HEK293 (cell line): Measurements from ENCODE around the gene PAK1.
A peak's percentile ranks its signal among the peaks of the same experiment; 100 is the strongest.

Experiments
- CTCF ChIA-PET: fragments of 350-600 bp; formaldehyde crosslinking; extraction: SDS; loops from one replicate; lab custom pipeline; 2021; ENCODE audit warnings: antibody characterized with exemption; lab: Yijun Ruan, JAX
- POLR2A ChIA-PET: fragments of 300-600 bp; formaldehyde crosslinking; extraction: SDS; loops from one replicate; lab custom pipeline; 2020; ENCODE audit warnings: antibody characterized with exemption, inconsistent platforms; lab: Yijun Ruan, JAX
- H3K27ac ChIP-seq: fragments of 200-500 bp; sonication (Bioruptor generic); 2 replicates; pipeline ENCODE4 v1.5.1; 2014; ENCODE audit warnings: low read depth, low read length, control low read depth, inconsistent platforms; ENCODE audit errors: extremely low read depth
- H3K36me3 ChIP-seq, 2 experiments: fragments of 200-500 bp in 1 of 2; sonication (Bioruptor generic) in 1 of 2; 1 replicate in 1 of 2; 2 replicates in 1 of 2; pipeline ENCODE4 v1.5.1; 2014 to 2017; ENCODE audit warnings: inconsistent platforms in 2 of 2, low read length in 2 of 2; ENCODE audit not compliant: control insufficient read depth in 2 of 2, insufficient read depth in 1 of 2
- H3K4me1 ChIP-seq: fragments of 200-500 bp; sonication (Bioruptor generic); 2 replicates; pipeline ENCODE4 v1.5.1; 2014; ENCODE audit warnings: mild to moderate bottlenecking, low read length, inconsistent platforms; ENCODE audit not compliant: control insufficient read depth, insufficient read depth
- H3K4me3 ChIP-seq: 2 replicates; pipeline ENCODE4 v1.5.1; 2011; ENCODE audit warnings: low read depth, mild to moderate bottlenecking, control low read depth, low read length, moderate library complexity
- H3K9me3 ChIP-seq: fragments of 200-500 bp; sonication (Bioruptor generic); 2 replicates; pipeline ENCODE4 v1.5.1; 2014; ENCODE audit warnings: low read depth, low read length, inconsistent platforms; ENCODE audit not compliant: control insufficient read depth, insufficient read depth
- BCL11B ChIP-seq: fragments of 450-650 bp; formaldehyde crosslinking; IDR thresholded peaks from 2 replicates; pipeline ENCODE4 v1.5.1; 2016; ENCODE audit warnings: low read depth, missing biosample characterization, missing genetic modification characterization
- GLIS1 ChIP-seq: fragments of 450-650 bp; formaldehyde crosslinking; IDR thresholded peaks from 2 replicates; pipeline ENCODE4 v1.5.1; 2016; ENCODE audit warnings: missing biosample characterization, missing genetic modification characterization
- IKZF3 ChIP-seq: fragments of 450-650 bp; IDR thresholded peaks from 2 replicates; pipeline ENCODE4 v1.5.0; 2018; ENCODE audit warnings: missing biosample characterization, mild to moderate bottlenecking, missing genetic modification characterization, moderate library complexity
- PRDM1 ChIP-seq: fragments of 450-650 bp; formaldehyde crosslinking; IDR thresholded peaks from 2 replicates; pipeline ENCODE4; 2016; ENCODE audit warnings: missing biosample characterization, missing genetic modification characterization
- SP2 ChIP-seq: fragments of 450-650 bp; formaldehyde crosslinking; IDR thresholded peaks from 2 replicates; pipeline ENCODE4 v1.5.1; 2016; ENCODE audit warnings: missing biosample characterization, missing genetic modification characterization
- ZBTB1 ChIP-seq: fragments of 450-650 bp; formaldehyde crosslinking; IDR thresholded peaks from 2 replicates; pipeline ENCODE4 v1.5.1; 2016; ENCODE audit warnings: missing biosample characterization, missing genetic modification characterization
- ZBTB17 ChIP-seq: fragments of 450-650 bp; formaldehyde crosslinking; IDR thresholded peaks from 2 replicates; pipeline ENCODE4 v1.5.1; 2016; ENCODE audit warnings: missing biosample characterization, missing genetic modification characterization
- ZBTB7A ChIP-seq: fragments of 450-650 bp; formaldehyde crosslinking; IDR thresholded peaks from 2 replicates; pipeline ENCODE4 v1.5.1; 2016; ENCODE audit warnings: low read depth, missing biosample characterization, missing genetic modification characterization
- ZFHX2 ChIP-seq: fragments of 450-650 bp; formaldehyde crosslinking; conservative IDR thresholded peaks from 2 replicates; pipeline ENCODE4 v1.5.1; 2016; ENCODE audit warnings: missing biosample characterization, missing genetic modification characterization
- ZFP69B ChIP-seq: fragments of 450-650 bp; formaldehyde crosslinking; IDR thresholded peaks from 2 replicates; pipeline ENCODE4 v1.5.1; 2016; ENCODE audit warnings: missing biosample characterization, missing genetic modification characterization
- ZNF19 ChIP-seq: fragments of 450-650 bp; formaldehyde crosslinking; IDR thresholded peaks from 2 replicates; pipeline ENCODE4; 2016; ENCODE audit warnings: missing biosample characterization, missing genetic modification characterization, low read depth
- ZNF266 ChIP-seq: fragments of 450-650 bp; formaldehyde crosslinking; IDR thresholded peaks from 2 replicates; pipeline ENCODE4 v1.5.1; 2016; ENCODE audit warnings: missing biosample characterization, missing genetic modification characterization, low read depth
- ZNF292 ChIP-seq: fragments of 450-650 bp; formaldehyde crosslinking; IDR thresholded peaks from 2 replicates; pipeline ENCODE4 v1.5.1; 2016; ENCODE audit warnings: low read depth, missing biosample characterization, missing genetic modification characterization, borderline replicate concordance
- ZNF324 ChIP-seq: fragments of 450-650 bp; formaldehyde crosslinking; IDR thresholded peaks from 2 replicates; pipeline ENCODE4 v1.5.1; 2016; ENCODE audit warnings: missing biosample characterization, missing genetic modification characterization
- ZNF555 ChIP-seq: fragments of 450-650 bp; formaldehyde crosslinking; conservative IDR thresholded peaks from 2 replicates; pipeline ENCODE4 v1.5.1; 2017; ENCODE audit warnings: missing biosample characterization, mild to moderate bottlenecking, missing genetic modification characterization, inconsistent platforms
- ZNF571 ChIP-seq: fragments of 450-650 bp; formaldehyde crosslinking; IDR thresholded peaks from 2 replicates; pipeline ENCODE4 v1.5.0; 2017; ENCODE audit warnings: missing biosample characterization, missing genetic modification characterization
- ZNF585B ChIP-seq: fragments of 450-650 bp; formaldehyde crosslinking; IDR thresholded peaks from 2 replicates; pipeline ENCODE4 v1.5.1; 2016; ENCODE audit warnings: missing biosample characterization, missing genetic modification characterization
- ZNF596 ChIP-seq: fragments of 450-650 bp; IDR thresholded peaks from 2 replicates; pipeline ENCODE4 v1.5.0; 2018; ENCODE audit warnings: missing biosample characterization, mild to moderate bottlenecking, missing genetic modification characterization, moderate library complexity
- ZNF747 ChIP-seq: fragments of 450-650 bp; formaldehyde crosslinking; IDR thresholded peaks from 2 replicates; pipeline ENCODE4 v1.5.1; 2016; ENCODE audit warnings: missing biosample characterization, missing genetic modification characterization
- TF ChIP-seq, protein P1 (sequence below): fragments of 450-650 bp; formaldehyde crosslinking; IDR thresholded peaks from 2 replicates; pipeline ENCODE4 v1.5.1; 2016; ENCODE audit warnings: missing biosample characterization, missing genetic modification characterization, borderline replicate concordance
- TF ChIP-seq, protein P2 (sequence below): fragments of 450-650 bp; formaldehyde crosslinking; IDR thresholded peaks from 2 replicates; pipeline ENCODE4 v1.5.1; 2017; ENCODE audit warnings: missing biosample characterization, missing genetic modification characterization
- TF ChIP-seq, protein P3 (sequence below): fragments of 450-650 bp; formaldehyde crosslinking; IDR thresholded peaks from 2 replicates; pipeline ENCODE4 v1.5.1; 2016; ENCODE audit warnings: missing biosample characterization, missing genetic modification characterization, borderline replicate concordance

PAK1 gene

DNA sequence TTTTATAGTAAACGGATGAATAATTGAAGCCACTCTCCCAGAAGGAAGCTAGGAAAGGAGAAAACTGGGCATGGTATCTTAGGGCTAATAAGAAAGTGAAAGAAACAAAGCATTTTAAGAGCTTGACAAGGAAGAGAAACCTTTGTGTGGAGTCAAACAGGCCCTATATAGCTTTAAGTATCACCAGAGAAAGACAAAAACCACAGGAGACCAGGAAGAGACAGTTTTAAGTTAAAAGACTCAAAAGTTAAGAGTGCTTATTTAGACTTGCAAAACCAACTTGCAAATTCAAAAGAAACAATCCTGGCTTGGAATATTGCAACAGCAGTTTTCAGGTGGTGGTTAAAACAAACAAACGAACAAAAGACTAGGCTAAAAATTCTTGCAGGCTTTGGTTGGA lies 3.4 kb downstream of the PAK1 start:
- TF ChIP-seq, protein P1, sequence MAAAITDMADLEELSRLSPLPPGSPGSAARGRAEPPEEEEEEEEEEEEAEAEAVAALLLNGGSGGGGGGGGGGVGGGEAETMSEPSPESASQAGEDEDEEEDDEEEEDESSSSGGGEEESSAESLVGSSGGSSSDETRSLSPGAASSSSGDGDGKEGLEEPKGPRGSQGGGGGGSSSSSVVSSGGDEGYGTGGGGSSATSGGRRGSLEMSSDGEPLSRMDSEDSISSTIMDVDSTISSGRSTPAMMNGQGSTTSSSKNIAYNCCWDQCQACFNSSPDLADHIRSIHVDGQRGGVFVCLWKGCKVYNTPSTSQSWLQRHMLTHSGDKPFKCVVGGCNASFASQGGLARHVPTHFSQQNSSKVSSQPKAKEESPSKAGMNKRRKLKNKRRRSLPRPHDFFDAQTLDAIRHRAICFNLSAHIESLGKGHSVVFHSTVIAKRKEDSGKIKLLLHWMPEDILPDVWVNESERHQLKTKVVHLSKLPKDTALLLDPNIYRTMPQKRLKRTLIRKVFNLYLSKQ (tag by site-specific recombination), result no peak
- no peak for TF ChIP-seq GLIS1
- TF ChIP-seq ZNF571 (tag by site-specific recombination), result no peak
- no peak for TF ChIP-seq ZBTB17
- TF ChIP-seq ZNF596 (tag by site-specific recombination), result no peak
- no peak for TF ChIP-seq ZNF19
- TF ChIP-seq ZBTB7A (tag by site-specific recombination), result no peak
- TF ChIP-seq PRDM1 (tag by site-specific recombination), result no peak
- no peak for TF ChIP-seq ZNF555 (tag by site-specific recombination)
- no peak for TF ChIP-seq ZNF266 (tag by site-specific recombination)
- no peak for TF ChIP-seq ZNF292 (tag by site-specific recombination)
- TF ChIP-seq ZNF747 (tag by site-specific recombination), result no peak
- no peak for TF ChIP-seq ZBTB1 (tag by site-specific recombination)
- TF ChIP-seq ZNF324 (tag by site-specific recombination), result no peak
- TF ChIP-seq ZFHX2 (tag by site-specific recombination), result no peak
- no peak for TF ChIP-seq ZFP69B (tag by site-specific recombination)
- TF ChIP-seq IKZF3, result no peak
- TF ChIP-seq BCL11B (tag by site-specific recombination), result no peak

DNA sequence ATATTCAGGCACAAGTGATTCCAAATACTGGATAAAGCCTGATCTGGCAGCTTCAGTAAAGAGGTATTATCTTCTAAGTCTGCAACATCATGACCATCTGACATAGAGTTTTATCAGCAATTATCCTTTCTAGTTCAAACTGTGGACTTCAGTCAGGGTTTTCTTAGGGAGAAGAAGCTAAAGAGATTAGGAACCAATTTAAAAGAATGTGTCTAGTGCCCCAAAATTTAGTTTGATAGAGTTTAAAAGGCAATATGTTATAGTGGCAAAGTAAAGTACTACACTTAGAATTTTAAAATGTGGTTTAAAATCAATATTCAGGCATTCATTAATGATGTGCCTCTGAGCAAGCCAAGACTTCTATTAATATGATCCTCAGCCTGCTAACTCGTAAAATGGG lies 5.4 kb downstream of the PAK1 start:
- ChIA-PET CTCF (interaction anchor here (0.6 to 2.4 kb wide), 4 partner anchors 22 to 236 kb away, joined by 3 to 7 read pairs (median 4); no protein-coding TSS in a partner anchor), POLR2A (no interaction called here)
- H3K36me3 ChIP-seq, result no peaks in the 10 kb centered on the region
- H3K27ac ChIP-seq, result no peak overlapping the region
- no peaks in the 10 kb centered on the region for H3K9me3 ChIP-seq
- peaks cover 15% of the 10 kb centered on the region for H3K4me1 ChIP-seq
- TF ChIP-seq, protein P2, sequence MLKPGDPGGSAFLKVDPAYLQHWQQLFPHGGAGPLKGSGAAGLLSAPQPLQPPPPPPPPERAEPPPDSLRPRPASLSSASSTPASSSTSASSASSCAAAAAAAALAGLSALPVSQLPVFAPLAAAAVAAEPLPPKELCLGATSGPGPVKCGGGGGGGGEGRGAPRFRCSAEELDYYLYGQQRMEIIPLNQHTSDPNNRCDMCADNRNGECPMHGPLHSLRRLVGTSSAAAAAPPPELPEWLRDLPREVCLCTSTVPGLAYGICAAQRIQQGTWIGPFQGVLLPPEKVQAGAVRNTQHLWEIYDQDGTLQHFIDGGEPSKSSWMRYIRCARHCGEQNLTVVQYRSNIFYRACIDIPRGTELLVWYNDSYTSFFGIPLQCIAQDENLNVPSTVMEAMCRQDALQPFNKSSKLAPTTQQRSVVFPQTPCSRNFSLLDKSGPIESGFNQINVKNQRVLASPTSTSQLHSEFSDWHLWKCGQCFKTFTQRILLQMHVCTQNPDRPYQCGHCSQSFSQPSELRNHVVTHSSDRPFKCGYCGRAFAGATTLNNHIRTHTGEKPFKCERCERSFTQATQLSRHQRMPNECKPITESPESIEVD (tag by site-specific recombination), result 0 out of 2 replicates have a peak, but pooled peaks have one; percentile 10
- TF ChIP-seq ZBTB1 (tag by site-specific recombination), result no peak
- TF ChIP-seq SP2 (tag by site-specific recombination), result no peak
- TF ChIP-seq, protein P3, sequence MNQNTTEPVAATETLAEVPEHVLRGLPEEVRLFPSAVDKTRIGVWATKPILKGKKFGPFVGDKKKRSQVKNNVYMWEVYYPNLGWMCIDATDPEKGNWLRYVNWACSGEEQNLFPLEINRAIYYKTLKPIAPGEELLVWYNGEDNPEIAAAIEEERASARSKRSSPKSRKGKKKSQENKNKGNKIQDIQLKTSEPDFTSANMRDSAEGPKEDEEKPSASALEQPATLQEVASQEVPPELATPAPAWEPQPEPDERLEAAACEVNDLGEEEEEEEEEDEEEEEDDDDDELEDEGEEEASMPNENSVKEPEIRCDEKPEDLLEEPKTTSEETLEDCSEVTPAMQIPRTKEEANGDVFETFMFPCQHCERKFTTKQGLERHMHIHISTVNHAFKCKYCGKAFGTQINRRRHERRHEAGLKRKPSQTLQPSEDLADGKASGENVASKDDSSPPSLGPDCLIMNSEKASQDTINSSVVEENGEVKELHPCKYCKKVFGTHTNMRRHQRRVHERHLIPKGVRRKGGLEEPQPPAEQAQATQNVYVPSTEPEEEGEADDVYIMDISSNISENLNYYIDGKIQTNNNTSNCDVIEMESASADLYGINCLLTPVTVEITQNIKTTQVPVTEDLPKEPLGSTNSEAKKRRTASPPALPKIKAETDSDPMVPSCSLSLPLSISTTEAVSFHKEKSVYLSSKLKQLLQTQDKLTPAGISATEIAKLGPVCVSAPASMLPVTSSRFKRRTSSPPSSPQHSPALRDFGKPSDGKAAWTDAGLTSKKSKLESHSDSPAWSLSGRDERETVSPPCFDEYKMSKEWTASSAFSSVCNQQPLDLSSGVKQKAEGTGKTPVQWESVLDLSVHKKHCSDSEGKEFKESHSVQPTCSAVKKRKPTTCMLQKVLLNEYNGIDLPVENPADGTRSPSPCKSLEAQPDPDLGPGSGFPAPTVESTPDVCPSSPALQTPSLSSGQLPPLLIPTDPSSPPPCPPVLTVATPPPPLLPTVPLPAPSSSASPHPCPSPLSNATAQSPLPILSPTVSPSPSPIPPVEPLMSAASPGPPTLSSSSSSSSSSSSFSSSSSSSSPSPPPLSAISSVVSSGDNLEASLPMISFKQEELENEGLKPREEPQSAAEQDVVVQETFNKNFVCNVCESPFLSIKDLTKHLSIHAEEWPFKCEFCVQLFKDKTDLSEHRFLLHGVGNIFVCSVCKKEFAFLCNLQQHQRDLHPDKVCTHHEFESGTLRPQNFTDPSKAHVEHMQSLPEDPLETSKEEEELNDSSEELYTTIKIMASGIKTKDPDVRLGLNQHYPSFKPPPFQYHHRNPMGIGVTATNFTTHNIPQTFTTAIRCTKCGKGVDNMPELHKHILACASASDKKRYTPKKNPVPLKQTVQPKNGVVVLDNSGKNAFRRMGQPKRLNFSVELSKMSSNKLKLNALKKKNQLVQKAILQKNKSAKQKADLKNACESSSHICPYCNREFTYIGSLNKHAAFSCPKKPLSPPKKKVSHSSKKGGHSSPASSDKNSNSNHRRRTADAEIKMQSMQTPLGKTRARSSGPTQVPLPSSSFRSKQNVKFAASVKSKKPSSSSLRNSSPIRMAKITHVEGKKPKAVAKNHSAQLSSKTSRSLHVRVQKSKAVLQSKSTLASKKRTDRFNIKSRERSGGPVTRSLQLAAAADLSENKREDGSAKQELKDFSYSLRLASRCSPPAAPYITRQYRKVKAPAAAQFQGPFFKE (tag by site-specific recombination), result no peak
- no peak for TF ChIP-seq ZNF585B (tag by site-specific recombination)
- H3K4me3 ChIP-seq, result no peak overlapping the region

More for the DNA sequence above, 3.4 kb downstream of the PAK1 start:
- ChIA-PET CTCF (interaction anchor here (0.6 to 3.0 kb wide), 14 partner anchors 8 to 1611 kb away, joined by 3 to 34 read pairs (median 5); no protein-coding TSS in a partner anchor), POLR2A (interaction anchor here (2.1 kb wide), 1 partner anchor 78 kb away, joined by 6 read pairs; no protein-coding TSS in a partner anchor)
- Histone ChIP-seq H3K4me1 (peaks cover 15% of the 10 kb centered on the region), H3K36me3 (no peaks in the 10 kb centered on the region), H3K9me3 (no peaks in the 10 kb centered on the region), H3K4me3 (no peak overlapping the region), H3K27ac (no peak overlapping the region)
